Activated naive CD8-positive, alpha-beta T cell (primary cell): ENCODE results near the gene PROKR1.
"Not testable (repeated sequence)": the region's sequence is repeated elsewhere in the genome, so short reads cannot be mapped to it uniquely, and the experiment has no call there.

Source experiments
- H3K27ac Mint-ChIP-seq: one replicate; pipeline ENCODE4 v1.8.0; 2021; ENCODE audit warnings: mixed read lengths
- H3K27me3 Mint-ChIP-seq: one replicate; pipeline ENCODE4 v1.8.0; 2021; ENCODE audit warnings: mixed read lengths
- H3K36me3 Mint-ChIP-seq: one replicate; pipeline ENCODE4 v1.8.0; 2021; ENCODE audit warnings: mixed read lengths
- H3K4me1 Mint-ChIP-seq: one replicate; pipeline ENCODE4 v1.8.0; 2021; ENCODE audit warnings: low read depth, mixed read lengths
- H3K4me3 Mint-ChIP-seq: one replicate; pipeline ENCODE4 v1.8.0; 2021; ENCODE audit warnings: mild to moderate bottlenecking, mixed read lengths
- H3K9me3 Mint-ChIP-seq: one replicate; pipeline ENCODE4 v1.8.0; 2021; ENCODE audit warnings: low read depth, mixed read lengths

The PROKR1 gene

GRCh38 chr2:68673631-68674030, 30.3 kb downstream of the PROKR1 start:
- H3K4me1 Mint-ChIP-seq: no peaks in the 10 kb centered on the region
- peaks cover 4% of the 10 kb centered on the region for H3K36me3 Mint-ChIP-seq
- no peak overlapping the region for H3K27ac Mint-ChIP-seq
- peaks cover 4% of the 10 kb centered on the region for H3K9me3 Mint-ChIP-seq
- H3K27me3 Mint-ChIP-seq: peaks cover 2% of the 10 kb centered on the region
- no peak overlapping the region for H3K4me3 Mint-ChIP-seq

GRCh38 chr2:68675470-68675869, 32.1 kb downstream of the PROKR1 start:
- H3K9me3 Mint-ChIP-seq: peaks cover 4% of the 10 kb centered on the region

DNA sequence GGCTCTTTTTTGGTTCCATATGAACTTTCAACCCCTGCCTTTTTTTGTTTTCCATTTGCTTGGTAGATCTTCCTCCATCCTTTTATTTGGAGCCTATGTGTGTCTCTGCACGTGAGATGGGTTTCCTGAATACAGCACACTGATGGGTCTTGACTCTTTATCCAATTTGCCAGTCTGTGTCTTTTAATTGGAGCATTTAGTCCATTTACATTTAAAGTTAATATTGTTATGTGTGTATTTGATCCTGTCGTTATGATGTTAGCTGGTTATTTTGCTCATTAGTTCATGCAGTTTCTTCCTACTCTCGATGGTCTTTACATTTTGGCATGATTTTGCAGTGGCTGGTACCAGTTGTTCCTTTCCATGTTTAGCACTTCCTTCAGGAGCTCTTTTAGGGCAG, 34.5 kb downstream of the PROKR1 start:
- H3K36me3 Mint-ChIP-seq, H3K4me3 Mint-ChIP-seq, H3K4me1 Mint-ChIP-seq: not testable (repeated sequence)

More at GRCh38 chr2:68675470-68675869, 32.1 kb downstream of the PROKR1 start:
- peaks cover 4% of the 10 kb centered on the region for H3K36me3 Mint-ChIP-seq
- no peaks in the 10 kb centered on the region for H3K4me1 Mint-ChIP-seq
- H3K27me3 Mint-ChIP-seq: peaks cover 2% of the 10 kb centered on the region
- H3K4me3 Mint-ChIP-seq: no peak overlapping the region
- H3K27ac Mint-ChIP-seq: no peak overlapping the region

GRCh38 chr2:68679166-68679916, 36.0 kb downstream of the PROKR1 start:
- not testable (repeated sequence) for H3K27ac Mint-ChIP-seq, H3K27me3 Mint-ChIP-seq, H3K9me3 Mint-ChIP-seq, H3K36me3 Mint-ChIP-seq, H3K4me1 Mint-ChIP-seq
- H3K4me3 Mint-ChIP-seq: peak overlapping the region; percentile 59

More for the DNA sequence above, 34.5 kb downstream of the PROKR1 start:
- not testable (repeated sequence) for H3K27ac Mint-ChIP-seq, H3K9me3 Mint-ChIP-seq, H3K27me3 Mint-ChIP-seq

DNA sequence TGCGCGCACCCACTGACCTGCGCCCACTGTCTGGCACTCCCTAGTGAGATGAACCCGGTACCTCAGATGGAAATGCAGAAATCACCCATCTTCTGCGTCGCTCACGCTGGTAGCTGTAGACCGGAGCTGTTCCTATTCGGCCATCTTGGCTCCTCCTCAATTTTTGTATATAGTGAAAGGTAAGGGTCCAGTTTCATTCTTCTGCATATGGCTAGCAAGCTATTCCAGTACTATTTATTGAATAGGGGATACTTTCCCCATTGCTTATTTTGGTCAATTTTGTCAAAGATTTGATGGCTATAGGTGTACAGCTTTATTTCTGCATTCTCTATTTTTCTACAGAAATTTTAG, 36.5 kb downstream of the PROKR1 start:
- not testable (repeated sequence) for H3K4me1 Mint-ChIP-seq, H3K36me3 Mint-ChIP-seq, H3K27ac Mint-ChIP-seq, H3K9me3 Mint-ChIP-seq, H3K27me3 Mint-ChIP-seq
- H3K4me3 Mint-ChIP-seq: peak overlapping the region; percentile 59

DNA sequence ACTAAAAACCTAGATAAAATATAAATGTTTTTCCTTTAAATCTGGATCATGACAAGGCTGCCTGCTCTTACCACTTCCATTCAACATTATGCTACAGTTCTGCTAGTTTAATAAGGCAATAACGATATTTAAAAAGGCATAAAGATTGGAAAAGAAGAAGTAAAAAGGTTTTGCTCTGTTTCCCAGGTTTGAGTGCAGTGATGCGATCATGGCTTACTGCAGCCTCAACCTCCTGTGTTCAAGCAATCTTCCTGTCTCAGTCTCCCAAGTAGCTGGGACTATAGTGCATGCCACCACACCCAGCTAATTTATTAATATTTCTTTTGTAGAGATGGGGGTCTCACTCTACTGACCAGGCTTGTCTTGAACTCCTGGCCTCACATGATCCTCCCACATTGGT, 40.8 kb downstream of the PROKR1 start:
- H3K4me3 Mint-ChIP-seq: no peak overlapping the region
- H3K27me3 Mint-ChIP-seq: peaks cover 7% of the 10 kb centered on the region
- H3K4me1 Mint-ChIP-seq: peaks cover 3% of the 10 kb centered on the region
- peaks cover 6% of the 10 kb centered on the region for H3K36me3 Mint-ChIP-seq
- H3K9me3 Mint-ChIP-seq: no peaks in the 10 kb centered on the region
- H3K27ac Mint-ChIP-seq: no peak overlapping the region

- H3K4me1 Mint-ChIP-seq: peaks cover 18% of the 10 kb centered on the region
Measured at GRCh38 chr2:68686178-68686577, 42.8 kb downstream of the PROKR1 start.

GRCh38 chr2:68687018-68687417, 43.6 kb downstream of the PROKR1 start:
- H3K4me3 Mint-ChIP-seq: no peak overlapping the region
- H3K4me1 Mint-ChIP-seq: peaks cover 18% of the 10 kb centered on the region
- no peaks in the 10 kb centered on the region for H3K9me3 Mint-ChIP-seq
- H3K36me3 Mint-ChIP-seq: peaks cover 2% of the 10 kb centered on the region
- H3K27ac Mint-ChIP-seq: no peak overlapping the region
- H3K27me3 Mint-ChIP-seq: no peaks in the 10 kb centered on the region

More at GRCh38 chr2:68686178-68686577, 42.8 kb downstream of the PROKR1 start:
- H3K27me3 Mint-ChIP-seq: peaks cover 4% of the 10 kb centered on the region
- no peak overlapping the region for H3K27ac Mint-ChIP-seq
- no peaks in the 10 kb centered on the region for H3K9me3 Mint-ChIP-seq
- H3K36me3 Mint-ChIP-seq: peaks cover 2% of the 10 kb centered on the region
- H3K4me3 Mint-ChIP-seq: no peak overlapping the region

- Mint-ChIP-seq H3K36me3 (peaks cover 2% of the 10 kb centered on the region), H3K27ac (peak overlapping the region; percentile 83), H3K4me3 (peak overlapping the region; percentile 51), H3K4me1 (peaks cover 18% of the 10 kb centered on the region), H3K9me3 (no peaks in the 10 kb centered on the region), H3K27me3 (no peaks in the 10 kb centered on the region)
Measured at GRCh38 chr2:68689553-68690537, 46.5 kb downstream of the PROKR1 start.

DNA sequence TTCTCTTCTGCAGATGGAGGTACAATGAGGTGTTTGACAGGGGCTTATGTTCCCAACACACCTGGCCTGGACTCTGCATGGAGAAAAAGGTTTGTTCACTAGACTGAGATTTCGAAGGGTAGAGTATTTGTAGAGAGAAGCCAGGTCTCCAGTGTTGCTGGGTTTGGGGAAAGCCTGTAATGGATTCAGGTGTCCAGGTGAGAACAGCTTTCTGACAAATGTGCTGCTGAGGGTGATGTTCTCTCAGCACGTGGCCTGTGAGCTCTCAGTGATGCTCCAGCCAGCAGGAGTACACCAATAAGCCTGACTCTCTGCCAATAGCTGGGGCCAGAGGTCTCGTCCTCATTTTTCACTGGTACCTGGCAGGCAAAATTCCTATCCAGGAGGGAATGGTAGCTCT, 47.5 kb downstream of the PROKR1 start:
- Mint-ChIP-seq H3K27ac (no peak overlapping the region), H3K27me3 (no peaks in the 10 kb centered on the region), H3K9me3 (no peaks in the 10 kb centered on the region), H3K36me3 (peaks cover 2% of the 10 kb centered on the region), H3K4me1 (peaks cover 18% of the 10 kb centered on the region), H3K4me3 (no peak overlapping the region)

DNA sequence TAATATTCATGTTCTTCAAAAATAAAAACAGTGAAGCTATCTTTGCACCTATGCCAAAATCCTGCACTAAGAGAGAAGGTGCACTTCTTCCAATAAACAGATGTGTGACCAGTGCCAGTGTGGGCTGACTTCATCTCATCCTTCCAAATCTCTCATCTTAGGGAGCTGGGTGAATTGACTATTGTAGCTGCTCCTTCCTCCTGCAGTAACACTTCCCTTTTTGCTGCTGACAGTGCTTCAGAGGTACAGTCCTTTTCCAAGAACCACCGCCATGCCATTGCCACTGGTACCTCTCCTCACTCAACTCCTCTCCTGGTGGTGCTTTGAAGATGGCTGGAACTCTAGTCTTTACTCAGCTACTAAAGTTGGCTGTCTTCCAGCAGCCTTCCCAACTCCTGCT, 49.1 kb downstream of the PROKR1 start:
- Mint-ChIP-seq H3K27ac (no peak overlapping the region), H3K4me1 (peaks cover 18% of the 10 kb centered on the region), H3K27me3 (peaks cover 2% of the 10 kb centered on the region)

GRCh38 chr2:68693951-68694350, 50.6 kb downstream of the PROKR1 start:
- Mint-ChIP-seq H3K9me3 (no peaks in the 10 kb centered on the region), H3K27me3 (peaks cover 2% of the 10 kb centered on the region), H3K4me3 (no peak overlapping the region), H3K27ac (no peak overlapping the region), H3K4me1 (peaks cover 17% of the 10 kb centered on the region), H3K36me3 (peaks cover 2% of the 10 kb centered on the region)

More for the DNA sequence above, 49.1 kb downstream of the PROKR1 start:
- H3K9me3 Mint-ChIP-seq: no peaks in the 10 kb centered on the region
- peaks cover 2% of the 10 kb centered on the region for H3K36me3 Mint-ChIP-seq
- H3K4me3 Mint-ChIP-seq: no peak overlapping the region

DNA sequence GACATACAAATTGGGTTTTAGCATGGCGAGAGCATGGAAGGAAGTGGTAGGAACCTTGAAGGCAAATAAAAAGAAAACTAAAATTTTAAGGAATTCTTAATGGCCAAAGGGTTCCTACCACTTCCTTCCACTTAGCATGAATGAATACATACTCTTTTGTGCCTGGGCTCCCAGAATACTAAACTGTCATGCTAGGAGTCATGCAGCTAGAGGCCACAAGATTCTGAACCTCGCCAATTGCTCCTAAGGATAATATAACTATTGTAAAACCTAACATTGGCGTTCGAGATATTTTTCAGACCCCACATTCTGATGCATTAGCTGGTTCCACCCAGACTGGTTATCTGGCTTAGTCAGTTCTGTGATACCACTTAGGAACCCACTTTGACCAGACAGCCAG, 52.6 kb downstream of the PROKR1 start:
- H3K36me3 Mint-ChIP-seq: peaks cover 6% of the 10 kb centered on the region
- no peaks in the 10 kb centered on the region for H3K4me1 Mint-ChIP-seq
- peaks cover 2% of the 10 kb centered on the region for H3K27me3 Mint-ChIP-seq
- peaks cover 4% of the 10 kb centered on the region for H3K9me3 Mint-ChIP-seq
- H3K27ac Mint-ChIP-seq: no peak overlapping the region
- H3K4me3 Mint-ChIP-seq: no peak overlapping the region

DNA sequence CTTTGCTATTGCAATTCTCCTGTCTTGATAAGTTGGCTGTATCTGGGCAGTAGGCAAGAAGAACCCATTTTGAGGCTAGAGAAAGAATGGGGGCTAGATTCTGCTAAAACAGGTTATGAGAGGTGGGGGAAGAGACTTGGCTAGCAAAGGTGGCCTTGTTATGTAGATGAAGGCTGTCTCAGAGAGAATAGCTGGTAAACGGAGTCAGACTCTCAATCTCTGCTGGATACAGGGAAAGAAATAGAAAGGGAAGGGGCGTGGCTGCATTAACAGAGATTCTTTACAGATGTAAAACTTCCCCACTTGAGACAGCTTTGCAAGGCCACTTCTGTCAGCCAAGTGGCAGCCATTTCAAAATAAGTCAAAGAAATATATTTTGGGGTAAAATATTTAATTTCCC, 53.2 kb downstream of the PROKR1 start:
- Mint-ChIP-seq H3K9me3 (peaks cover 4% of the 10 kb centered on the region), H3K27me3 (peaks cover 2% of the 10 kb centered on the region), H3K27ac (peak overlapping the region; percentile 56), H3K4me3 (no peak overlapping the region), H3K36me3 (peaks cover 6% of the 10 kb centered on the region), H3K4me1 (no peaks in the 10 kb centered on the region)
